CD14-positive monocyte (primary cell): ENCODE measurements around the gene BLOC1S6. TPM values are rescaled to one million over a fixed set of nuclear protein-coding genes. Genes with fewer than 3 reads are reported as not detected.

Experiments used
- DNase-seq, 3 donors: peaks; one replicate each; pipeline ENCODE4 v3.0.0-alpha.2; 2011 to 2022
- H2AFZ ChIP-seq: 2 replicates; pipeline ENCODE4 v1.6.0; 2012; ENCODE audit warnings: mild to moderate bottlenecking, low read depth, low read length, inconsistent platforms; ENCODE audit not compliant: insufficient read depth, poor library complexity, severe bottlenecking
- H3K27ac ChIP-seq, 2 donors: 1 replicate in 1 of 2; 2 replicates in 1 of 2; pipeline ENCODE4 v1.5.1; 2012 to 2013; ENCODE audit warnings: low read length in 2 of 2, control low read depth in 1 of 2, inconsistent platforms in 1 of 2, low read depth in 1 of 2, mild to moderate bottlenecking in 1 of 2
- H3K27me3 ChIP-seq, 2 donors: one replicate each; pipeline versions ENCODE4 v1.6.0 to v1.6.1; 2011 to 2013; ENCODE audit warnings: low read length in 2 of 2; ENCODE audit not compliant: control insufficient read depth in 2 of 2, insufficient read depth in 2 of 2
- H3K36me3 ChIP-seq, 2 donors: replicated peaks in 1 of 2; 1 replicate in 1 of 2; 2 replicates in 1 of 2; pipeline versions ENCODE4 v1.5.1 to v1.6.1; 2012 to 2013; ENCODE audit warnings: low read length in 2 of 2, control low read depth in 1 of 2, inconsistent platforms in 1 of 2, mild to moderate bottlenecking in 1 of 2; ENCODE audit not compliant: insufficient read depth in 2 of 2, control insufficient read depth in 1 of 2
- H3K4me1 ChIP-seq, 2 donors: 1 replicate in 1 of 2; 2 replicates in 1 of 2; pipeline versions ENCODE4 v1.5.1 to v1.6.1; 2012 to 2013; ENCODE audit warnings: low read length in 2 of 2, control low read depth in 1 of 2, inconsistent platforms in 1 of 2, mild to moderate bottlenecking in 1 of 2, moderate library complexity in 1 of 2; ENCODE audit not compliant: insufficient read depth in 2 of 2, control insufficient read depth in 1 of 2
- H3K4me2 ChIP-seq: replicated peaks from 2 replicates; pipeline ENCODE3; 2012; ENCODE audit warnings: low read length, moderate library complexity, mild to moderate bottlenecking; ENCODE audit not compliant: poor library complexity, severe bottlenecking; ENCODE audit errors: extremely low read depth
- H3K4me3 ChIP-seq, 3 experiments: fragments of 200-600 bp in 1 of 3; sonication (generic) in 1 of 3; replicated peaks in 1 of 3; 1 replicate in 2 of 3; 2 replicates in 1 of 3; pipeline ENCODE4 v1.5.1; 2011 to 2013; ENCODE audit warnings: low read length in 3 of 3, mild to moderate bottlenecking in 3 of 3, control low read depth in 2 of 3, low read depth in 2 of 3, inconsistent platforms in 1 of 3, moderate library complexity in 1 of 3
- H3K79me2 ChIP-seq: 2 replicates; pipeline ENCODE4 v1.6.0; 2012; ENCODE audit warnings: mild to moderate bottlenecking, control low read depth, inconsistent platforms, low read length, moderate library complexity; ENCODE audit not compliant: insufficient read depth
- H3K9ac ChIP-seq: 2 replicates; pipeline ENCODE4 v1.6.0; 2017; ENCODE audit warnings: low read length, mild to moderate bottlenecking; ENCODE audit not compliant: insufficient read depth, poor library complexity, severe bottlenecking
- H3K9me3 ChIP-seq, 2 donors: replicated peaks in 1 of 2; 1 replicate in 1 of 2; 2 replicates in 1 of 2; pipeline versions ENCODE4 v1.5.1 to v1.6.1; 2012 to 2013; ENCODE audit warnings: low read length in 2 of 2, control low read depth in 1 of 2; ENCODE audit not compliant: control insufficient read depth in 1 of 2, insufficient read depth in 1 of 2
- H4K20me1 ChIP-seq: 2 replicates; pipeline ENCODE4 v1.6.0; 2012; ENCODE audit warnings: mild to moderate bottlenecking, low read length, control low read depth, moderate library complexity; ENCODE audit not compliant: insufficient read depth
- H3K27ac Mint-ChIP-seq, 7 donors: one replicate each; pipeline ENCODE4 v1.8.0; 2020; ENCODE audit warnings: mild to moderate bottlenecking in 7 of 7, mixed read lengths in 7 of 7, moderate library complexity in 6 of 7, inconsistent platforms in 2 of 7
- H3K27me3 Mint-ChIP-seq, 3 donors: one replicate each; pipeline ENCODE4 v1.8.0; 2021 to 2022; ENCODE audit warnings: low read depth in 3 of 3, mild to moderate bottlenecking in 3 of 3, mixed read lengths in 3 of 3, moderate library complexity in 3 of 3, inconsistent platforms in 1 of 3
- H3K36me3 Mint-ChIP-seq, 2 donors: one replicate each; pipeline ENCODE4 v1.8.0; 2020; ENCODE audit warnings: mixed read lengths in 2 of 2, inconsistent platforms in 1 of 2, mild to moderate bottlenecking in 1 of 2
- H3K4me1 Mint-ChIP-seq: one replicate; pipeline ENCODE4 v1.8.0; 2020; ENCODE audit warnings: mild to moderate bottlenecking, mixed read lengths
- H3K4me3 Mint-ChIP-seq, 2 donors: one replicate each; pipeline ENCODE4 v1.8.0; 2020; ENCODE audit warnings: mild to moderate bottlenecking in 2 of 2, mixed read lengths in 2 of 2, moderate library complexity in 1 of 2
- H3K9me3 Mint-ChIP-seq, 7 donors: one replicate each; pipeline ENCODE4 v1.8.0; 2020 to 2022; ENCODE audit warnings: mixed read lengths in 7 of 7, mild to moderate bottlenecking in 6 of 7, moderate library complexity in 6 of 7, inconsistent platforms in 2 of 7
- WGBS: methylation state at CpG from one replicate; pipeline ENCODE4 v1.1.5; 2013; ENCODE audit warnings: missing lambda C conversion rate; ENCODE audit not compliant: insufficient coverage; 5-methylcytosine and 5-hydroxymethylcytosine counted together
- intact Hi-C, 2 donors: fragments of 100-400 bp; cut with micrococcal nuclease; formaldehyde crosslinking; loops; one replicate each; pipeline versions ENCODE4 v1.15.0 to v1.15.1; 2023
- polyA plus RNA-seq, 3 donors: library from polyadenylated mRNA; depleted of rRNA in 1 of 3; unstranded in 2 of 3; stranded (reverse) in 1 of 3; fragments of 300-500 nt in 2 of 3; fragments of >200 nt in 1 of 3; fragmentation: Illumina TruSeq in 2 of 3; gene quantifications; 1 replicate in 2 of 3; 2 replicates in 1 of 3; pipeline ENCODE4 v1.2.3, GENCODE V29; 2012 to 2021
- TF ChIP-seq, protein P1 (sequence below): fragments of 200-600 bp; IDR thresholded peaks from one replicate; pipeline ENCODE4 v1.8.0; 2022; ENCODE audit warnings: antibody characterized with exemption, mild to moderate bottlenecking

The BLOC1S6 gene
- polyA plus RNA-seq, 3 donors = 16.8 to 54.9 (median 47.9) TPM

DNA sequence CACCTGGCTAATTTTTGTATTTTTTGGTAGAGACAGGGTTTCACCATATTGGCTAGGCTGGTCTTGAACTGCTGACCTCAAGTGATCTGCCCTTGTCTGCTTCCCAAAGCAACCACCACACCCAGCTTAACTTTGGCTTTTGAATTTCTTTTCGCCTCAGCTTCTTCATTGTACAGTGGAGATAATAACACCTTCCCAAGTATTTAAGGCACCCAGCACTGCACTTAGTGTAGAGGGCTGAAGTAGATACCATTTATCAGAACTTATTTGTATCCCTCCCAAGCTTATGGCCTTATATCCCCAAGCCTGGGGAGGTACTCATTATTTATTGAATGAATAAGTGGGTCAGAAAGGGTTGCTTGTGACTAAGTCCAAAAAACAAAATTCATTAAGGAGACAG is 50.0 kb downstream of the BLOC1S6 start:
- H3K4me1 Mint-ChIP-seq = peaks cover 70% of the 10 kb centered on the region

DNA sequence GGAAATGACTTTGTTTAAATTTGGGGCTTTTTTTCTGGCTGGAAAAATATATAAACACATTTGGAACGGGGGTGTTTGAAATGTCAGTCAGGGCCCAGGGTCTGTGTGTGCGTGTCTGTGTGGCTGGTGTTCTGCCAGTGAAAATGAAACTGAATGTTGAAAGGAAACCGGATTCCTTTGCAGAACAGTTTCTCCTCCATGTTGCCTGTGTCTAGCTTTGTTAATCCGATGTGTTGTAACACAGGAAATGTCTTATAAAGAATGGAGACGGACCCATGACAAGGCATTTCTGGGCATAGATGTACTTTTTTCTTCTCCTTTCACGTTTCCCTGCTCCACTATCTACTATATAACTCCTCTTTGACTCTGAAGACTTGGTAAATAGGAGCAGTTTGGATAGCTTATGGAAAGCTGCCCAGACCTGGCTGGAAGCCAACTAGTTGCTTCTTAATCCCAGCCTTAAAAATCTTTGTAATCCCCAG is 50.4 kb downstream of the BLOC1S6 start:
- Histone ChIP-seq H3K4me2 (peak overlapping the region; percentile 68), H3K27ac (peak overlapping the region; percentile 85 to 91), H4K20me1 (peaks cover 32% of the 10 kb centered on the region), H3K4me3 (peak overlapping the region; percentile 6 to 90 (median 41)), H3K79me2 (peaks cover 79% of the 10 kb centered on the region), H3K36me3 (no peaks in the 10 kb centered on the region), H2AFZ (no peak overlapping the region), H3K4me1 (peaks cover 74 to 78% of the 10 kb centered on the region in 2 donors), H3K9me3 (no peaks in the 10 kb centered on the region), H3K9ac (peak overlapping the region; percentile 35), H3K27me3 (no peaks in the 10 kb centered on the region)
- H3K27ac Mint-ChIP-seq = peak overlapping the region; percentile 95 to 99 (median 97)
- peak; percentile 87 to 97 (median 95) for DNase-seq
- H3K36me3 Mint-ChIP-seq = peaks cover 11 to 18% of the 10 kb centered on the region in 2 donors
- peaks cover 0 to 2% (median 0%) of the 10 kb centered on the region in 3 donors for H3K27me3 Mint-ChIP-seq
- peaks cover 0 to 3% (median 0%) of the 10 kb centered on the region in 7 donors for H3K9me3 Mint-ChIP-seq
- WGBS = 2% methylated on average over 4 of the region's 6 CpGs
- peak overlapping the region; percentile 72 to 86 for H3K4me3 Mint-ChIP-seq
- peaks cover 71% of the 10 kb centered on the region for H3K4me1 Mint-ChIP-seq
- TF ChIP-seq, protein P1, sequence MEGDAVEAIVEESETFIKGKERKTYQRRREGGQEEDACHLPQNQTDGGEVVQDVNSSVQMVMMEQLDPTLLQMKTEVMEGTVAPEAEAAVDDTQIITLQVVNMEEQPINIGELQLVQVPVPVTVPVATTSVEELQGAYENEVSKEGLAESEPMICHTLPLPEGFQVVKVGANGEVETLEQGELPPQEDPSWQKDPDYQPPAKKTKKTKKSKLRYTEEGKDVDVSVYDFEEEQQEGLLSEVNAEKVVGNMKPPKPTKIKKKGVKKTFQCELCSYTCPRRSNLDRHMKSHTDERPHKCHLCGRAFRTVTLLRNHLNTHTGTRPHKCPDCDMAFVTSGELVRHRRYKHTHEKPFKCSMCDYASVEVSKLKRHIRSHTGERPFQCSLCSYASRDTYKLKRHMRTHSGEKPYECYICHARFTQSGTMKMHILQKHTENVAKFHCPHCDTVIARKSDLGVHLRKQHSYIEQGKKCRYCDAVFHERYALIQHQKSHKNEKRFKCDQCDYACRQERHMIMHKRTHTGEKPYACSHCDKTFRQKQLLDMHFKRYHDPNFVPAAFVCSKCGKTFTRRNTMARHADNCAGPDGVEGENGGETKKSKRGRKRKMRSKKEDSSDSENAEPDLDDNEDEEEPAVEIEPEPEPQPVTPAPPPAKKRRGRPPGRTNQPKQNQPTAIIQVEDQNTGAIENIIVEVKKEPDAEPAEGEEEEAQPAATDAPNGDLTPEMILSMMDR = no peak
- intact Hi-C loops = loop anchor here (2.0 to 10.0 kb wide), 3 partner anchors 15 to 433 kb away; partner anchors contain the start of gene BLOC1S6 (in 1 of the 2)

More for the DNA sequence above, 50.0 kb downstream of the BLOC1S6 start:
- Mint-ChIP-seq H3K27me3 (peaks cover 0 to 4% (median 0%) of the 10 kb centered on the region in 3 donors), H3K4me3 (peak overlapping the region; percentile 72 to 86), H3K27ac (peak overlapping the region; percentile 95 to 99 (median 97)), H3K36me3 (peaks cover 11 to 16% of the 10 kb centered on the region in 2 donors), H3K9me3 (peaks cover 0 to 4% (median 0%) of the 10 kb centered on the region in 7 donors)
- no CpG with 5 or more reads among the region's 1 CpG for WGBS
- peaks cover 70 to 77% of the 10 kb centered on the region in 2 donors for H3K4me1 ChIP-seq
- intact Hi-C loops = loop anchor here in 1 of 2 donors (10.0 kb wide), 2 partner anchors 52 to 432 kb away; partner anchors contain the start of gene BLOC1S6
- TF ChIP-seq, protein P1 = no peak
- H3K27ac ChIP-seq = peak overlapping the region; percentile 85 to 91
- no peak for DNase-seq
- H3K36me3 ChIP-seq = no peaks in the 10 kb centered on the region
- H2AFZ ChIP-seq = no peak overlapping the region
- H3K79me2 ChIP-seq = peaks cover 75% of the 10 kb centered on the region
- H3K9me3 ChIP-seq = no peaks in the 10 kb centered on the region
- peak overlapping the region; percentile 68 for H3K4me2 ChIP-seq
- peaks cover 28% of the 10 kb centered on the region for H4K20me1 ChIP-seq
- H3K4me3 ChIP-seq = peak overlapping the region in 2 of 3 experiments; percentile 26 to 90
- H3K27me3 ChIP-seq = no peaks in the 10 kb centered on the region
- no peak overlapping the region for H3K9ac ChIP-seq
